GM19455 (cell line): Measurements from ENCODE around the gene IHH.

Experiments used
- ATAC-seq: cut with Tn5 transposase; IDR thresholded peaks from one replicate; pipeline ENCODE4 v1.9.1; 2021; ENCODE audit not compliant: unreplicated experiment

Gene IHH

GRCh38 chr2:219020604-219021365 is 39.9 kb downstream of the IHH start:
- ATAC-seq: no peak

- no peak for ATAC-seq
Measured at GRCh38 chr2:219019436-219019835, 41.3 kb downstream of the IHH start.

DNA sequence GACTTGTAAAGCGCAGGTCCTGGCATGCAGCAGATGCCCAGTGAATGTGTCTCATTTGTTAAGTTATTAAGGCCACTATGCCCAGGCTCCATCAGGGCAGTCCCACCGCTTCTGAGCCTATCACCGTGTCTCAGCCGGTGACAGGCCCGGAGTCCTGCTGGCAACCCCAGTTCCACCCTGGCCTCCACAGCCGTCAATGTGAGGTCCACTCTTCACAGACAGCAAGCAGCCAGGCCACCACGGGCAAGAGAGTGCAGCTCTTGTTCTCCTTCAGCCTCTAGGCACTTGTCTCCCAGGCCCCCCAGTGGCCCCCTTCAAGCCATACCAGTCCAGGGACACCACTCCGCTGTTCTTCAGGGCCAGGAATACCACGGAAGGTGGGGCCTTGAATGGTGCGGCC is 42.0 kb downstream of the IHH start:
- ATAC-seq: no peak

- ATAC-seq: no peak
Measured at GRCh38 chr2:219018286-219018685, 42.4 kb downstream of the IHH start.

GRCh38 chr2:219017201-219017931 is 43.4 kb downstream of the IHH start:
- no peak for ATAC-seq

- no peak for ATAC-seq
Measured at GRCh38 chr2:219016721-219017120, 44.0 kb downstream of the IHH start.

DNA sequence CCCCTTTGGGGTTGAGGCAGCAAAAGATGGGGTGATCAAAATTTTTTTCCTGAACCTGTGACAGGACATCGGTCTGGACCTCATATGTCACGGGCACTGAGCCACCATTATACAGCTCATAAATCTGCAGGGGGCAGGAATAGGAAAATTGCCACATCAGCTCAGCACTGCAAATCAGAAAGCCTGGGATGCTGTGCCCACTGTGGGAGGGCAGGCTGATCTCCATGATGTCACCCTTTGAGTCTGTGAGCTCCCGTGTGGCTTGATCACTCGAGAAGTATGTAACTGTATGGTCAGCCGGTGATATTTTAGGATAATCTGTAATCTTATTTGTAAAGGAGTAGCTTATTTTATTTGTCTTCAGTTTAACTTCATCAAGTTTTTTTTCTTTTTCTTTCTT is 49.8 kb downstream of the IHH start:
- no peak for ATAC-seq

- no peak for ATAC-seq
Measured at GRCh38 chr2:219010162-219010756, 50.5 kb downstream of the IHH start.

DNA sequence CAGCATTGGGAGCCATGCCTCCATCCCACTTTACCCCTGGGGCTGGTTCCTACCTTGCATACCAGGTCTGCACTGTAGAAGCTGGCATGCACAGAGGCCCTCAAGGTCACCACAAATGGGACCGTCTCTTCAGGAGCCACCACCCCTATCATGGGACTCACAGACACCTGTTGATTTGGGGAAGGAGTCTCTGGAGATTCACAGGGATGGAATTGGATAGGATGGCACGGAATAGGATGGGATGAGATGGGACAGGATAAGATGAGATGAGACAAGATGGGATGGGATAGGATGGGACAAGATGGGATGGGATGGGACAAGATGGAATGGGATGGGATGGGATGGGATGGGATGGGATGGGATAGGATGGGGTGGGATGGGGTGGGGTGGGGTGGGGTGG is 51.4 kb downstream of the IHH start:
- ATAC-seq: no peak
